WERI-Rb-1 (cell line): ENCODE results near the gene GALE.

Experiments
- DNase-seq: peaks from one replicate; pipeline ENCODE4 v3.0.0-alpha.2; 2020
- H3K27ac ChIP-seq: fragments of 250-450 bp; sonication (Bioruptor Pico); 2 replicates; pipeline ENCODE4 v1.5.1; 2020; ENCODE audit warnings: mild to moderate bottlenecking, moderate library complexity
- H3K27me3 ChIP-seq: fragments of 250-450 bp; sonication (Bioruptor Pico); 2 replicates; pipeline ENCODE4 v1.5.1; 2021; ENCODE audit warnings: mild to moderate bottlenecking, low read depth, moderate library complexity; ENCODE audit not compliant: insufficient read depth, severe bottlenecking
- H3K36me3 ChIP-seq: fragments of 250-450 bp; sonication (Bioruptor Pico); 2 replicates; pipeline ENCODE4 v1.5.1; 2020; ENCODE audit warnings: mild to moderate bottlenecking, moderate library complexity
- H3K4me3 ChIP-seq: 2 replicates; pipeline ENCODE4 v1.5.1; 2011; ENCODE audit warnings: low read depth, mild to moderate bottlenecking, control low read depth, low read length
- H3K9me3 ChIP-seq: fragments of 250-450 bp; sonication (Bioruptor Pico); 2 replicates; pipeline ENCODE4 v1.5.1; 2021; ENCODE audit warnings: mild to moderate bottlenecking, moderate library complexity; ENCODE audit not compliant: severe bottlenecking
- CTCF ChIP-seq: IDR thresholded peaks from 2 replicates; pipeline ENCODE4 v1.5.1; 2011; ENCODE audit warnings: low read depth, mild to moderate bottlenecking, control low read depth, inconsistent platforms, low read length

Gene GALE

GRCh38 chr1:23776217-23776616 is 24.3 kb downstream of the GALE start:
- DNase-seq = no peak
- Histone ChIP-seq H3K9me3 (no peaks in the 10 kb centered on the region), H3K4me3 (no peak overlapping the region), H3K36me3 (peaks cover 19% of the 10 kb centered on the region), H3K27ac (no peak overlapping the region), H3K27me3 (no peaks in the 10 kb centered on the region)
- no peak for TF ChIP-seq CTCF

- no peak overlapping the region for H3K27ac ChIP-seq
- H3K36me3 ChIP-seq = peaks cover under 1% of the 10 kb centered on the region
- no peak for TF ChIP-seq CTCF
- no peak for DNase-seq
- no peaks in the 10 kb centered on the region for H3K27me3 ChIP-seq
- no peaks in the 10 kb centered on the region for H3K9me3 ChIP-seq
- no peak overlapping the region for H3K4me3 ChIP-seq
Observed at GRCh38 chr1:23774174-23774880, 26.2 kb downstream of the GALE start.

- TF ChIP-seq CTCF = no peak
- Histone ChIP-seq H3K9me3 (no peaks in the 10 kb centered on the region), H3K4me3 (no peak overlapping the region), H3K36me3 (no peaks in the 10 kb centered on the region), H3K27me3 (no peaks in the 10 kb centered on the region), H3K27ac (no peak overlapping the region)
- DNase-seq = no peak
Observed at GRCh38 chr1:23772854-23773242, 27.7 kb downstream of the GALE start.

GRCh38 chr1:23772049-23772853 is 28.3 kb downstream of the GALE start:
- Histone ChIP-seq H3K9me3 (no peaks in the 10 kb centered on the region), H3K4me3 (no peak overlapping the region), H3K27me3 (no peaks in the 10 kb centered on the region), H3K27ac (no peak overlapping the region), H3K36me3 (no peaks in the 10 kb centered on the region)
- peak; percentile 94 for TF ChIP-seq CTCF
- DNase-seq = peak; percentile 89

GRCh38 chr1:23768733-23769132 is 31.8 kb downstream of the GALE start:
- DNase-seq = no peak
- Histone ChIP-seq H3K27me3 (no peaks in the 10 kb centered on the region), H3K9me3 (no peaks in the 10 kb centered on the region), H3K36me3 (peaks cover 14% of the 10 kb centered on the region), H3K4me3 (no peak overlapping the region), H3K27ac (no peak overlapping the region)
- no peak for TF ChIP-seq CTCF
